GM19193 (cell line): Measurements from ENCODE around the gene CD300C.

Source experiments
- POLR2A ChIP-seq: IDR thresholded peaks from 4 replicates; pipeline ENCODE4 v1.6.1; 2011; ENCODE audit not compliant: insufficient read depth, insufficient read length; ENCODE audit errors: extremely low read depth

Gene CD300C

DNA sequence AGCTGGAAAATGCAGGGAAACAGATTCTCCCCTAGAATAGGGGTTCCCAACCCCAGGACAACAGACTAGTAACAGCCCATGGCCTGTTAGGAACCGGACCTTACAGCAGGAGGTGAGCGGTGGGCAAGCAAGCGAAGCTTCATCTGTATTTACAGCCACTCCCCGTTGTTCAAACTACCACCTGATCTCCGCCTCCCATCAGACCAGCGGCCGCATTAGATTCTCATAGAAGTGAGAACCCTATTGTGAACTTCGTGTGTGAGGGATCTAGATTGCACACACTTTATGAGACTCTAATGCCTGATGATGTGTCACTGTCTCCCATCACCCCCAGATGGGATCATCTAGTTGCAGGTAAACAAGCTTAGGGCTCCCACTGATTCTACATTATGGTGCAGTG is 18.2 kb downstream of the CD300C start:
- TF ChIP-seq POLR2A, result no peak

DNA sequence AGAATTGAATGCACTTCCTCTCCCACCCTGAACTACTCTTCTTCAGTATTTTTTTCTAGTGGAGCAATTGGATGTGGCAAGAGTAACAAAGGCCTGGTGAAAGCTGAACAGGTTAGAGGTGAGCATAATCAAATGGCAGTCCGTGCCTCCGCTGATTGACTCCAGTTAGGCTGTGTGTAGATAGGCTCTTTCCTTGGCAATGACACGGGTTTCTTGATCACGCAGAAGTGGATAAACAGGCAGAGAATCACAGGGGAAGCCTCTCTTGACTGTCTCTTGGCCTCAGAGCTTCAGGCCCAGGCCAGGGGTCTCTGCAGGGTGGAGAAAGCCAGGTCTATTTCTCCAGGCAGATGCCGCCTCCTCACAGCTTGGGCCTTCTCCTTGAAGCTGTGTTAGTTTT is 18.8 kb downstream of the CD300C start:
- no peak for TF ChIP-seq POLR2A

DNA sequence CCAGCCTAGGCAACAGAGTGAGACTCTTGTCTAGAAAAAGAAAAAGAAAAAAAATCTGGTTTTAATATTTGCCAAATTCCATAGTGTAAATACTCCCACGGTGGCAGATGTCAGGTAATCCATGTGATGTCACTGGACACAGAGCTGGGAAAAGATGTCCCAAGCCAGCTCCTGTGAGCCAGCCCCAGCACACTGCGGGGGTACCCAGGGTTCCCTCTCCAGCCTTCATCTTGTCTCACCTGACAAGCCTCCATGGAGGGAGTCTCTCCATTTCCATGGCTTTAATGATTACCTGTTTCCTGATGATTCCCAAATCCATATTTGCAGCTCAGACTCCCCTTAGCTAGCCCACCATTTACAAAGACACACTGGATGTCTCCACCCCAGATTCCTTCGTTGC is 19.2 kb downstream of the CD300C start:
- TF ChIP-seq POLR2A, result no peak

DNA sequence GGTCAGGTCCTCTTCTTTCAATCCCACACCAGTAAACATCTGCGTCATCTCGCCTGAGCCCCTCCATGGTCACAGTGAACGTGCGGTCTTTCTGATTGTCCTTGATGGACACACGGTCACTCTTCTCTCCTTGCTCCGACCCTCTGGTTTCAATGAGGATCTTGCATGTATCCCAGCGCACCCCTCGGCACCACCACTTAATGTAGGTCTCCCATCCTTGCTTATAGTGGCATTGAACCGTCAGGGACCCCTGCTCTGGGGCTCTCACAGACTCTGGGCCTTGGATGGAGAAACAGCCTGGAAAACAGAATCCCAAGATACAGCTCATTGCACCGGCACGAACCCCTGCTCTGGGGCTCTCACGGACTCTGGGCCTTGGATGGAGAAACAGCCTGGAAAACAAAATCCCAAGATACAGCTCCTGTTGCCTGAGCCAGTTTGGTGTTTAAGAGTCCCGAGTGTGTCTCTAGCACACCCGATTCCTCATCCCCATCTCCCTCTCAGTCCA is 20.1 kb downstream of the CD300C start:
- no peak for TF ChIP-seq POLR2A

DNA sequence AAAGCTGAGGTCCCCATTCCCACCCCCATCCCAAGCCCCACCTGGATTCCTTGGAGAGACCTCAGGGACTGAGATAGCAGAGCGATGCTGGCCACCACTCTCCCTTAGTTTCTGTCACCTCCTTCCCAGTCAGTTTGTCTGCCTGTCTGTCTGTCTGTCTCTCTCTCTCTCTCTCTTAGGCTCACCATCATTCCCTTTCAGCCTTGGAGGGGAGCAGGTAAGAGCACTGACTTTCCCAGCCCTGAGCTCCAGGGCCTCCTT is 20.5 kb downstream of the CD300C start:
- no peak for TF ChIP-seq POLR2A

DNA sequence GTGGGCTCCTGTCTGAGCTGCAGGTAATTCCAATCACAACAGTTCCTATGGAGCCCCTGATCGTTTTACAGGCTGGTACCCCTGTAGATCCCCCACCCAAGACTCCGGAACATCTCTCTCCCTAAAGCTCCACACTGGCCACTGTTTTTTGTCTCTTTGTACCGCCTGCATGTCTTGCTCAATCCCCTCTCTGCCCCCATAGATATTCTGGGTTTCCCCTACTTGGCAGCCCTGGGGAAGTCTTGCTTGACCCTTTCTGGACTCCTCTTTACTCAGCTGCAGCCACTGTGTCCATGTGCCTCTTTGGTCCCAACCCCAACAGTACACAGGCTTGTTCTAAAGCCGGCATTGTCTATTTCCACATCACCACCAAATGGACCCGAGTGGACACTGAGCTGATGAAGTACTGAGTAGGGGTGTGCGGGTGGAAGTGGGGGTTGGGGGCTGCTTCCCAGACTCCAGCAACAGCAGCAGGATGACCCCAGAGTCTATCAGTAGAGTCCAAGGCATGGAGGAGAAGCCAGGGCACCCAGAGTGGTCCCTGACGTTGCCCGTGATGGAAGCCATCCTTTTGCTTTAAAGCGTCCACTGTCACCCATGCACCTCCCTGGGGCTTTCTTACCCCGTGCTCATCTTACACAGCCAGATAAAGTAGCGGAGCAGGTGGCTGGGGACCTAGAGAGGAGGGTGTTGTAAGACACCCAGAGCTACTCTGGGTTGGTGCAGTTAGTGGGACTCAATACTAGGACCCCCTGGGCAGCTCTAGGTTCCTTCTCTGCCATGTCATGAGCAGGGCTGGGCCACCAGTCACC is 21.1 kb downstream of the CD300C start:
- no peak for TF ChIP-seq POLR2A

DNA sequence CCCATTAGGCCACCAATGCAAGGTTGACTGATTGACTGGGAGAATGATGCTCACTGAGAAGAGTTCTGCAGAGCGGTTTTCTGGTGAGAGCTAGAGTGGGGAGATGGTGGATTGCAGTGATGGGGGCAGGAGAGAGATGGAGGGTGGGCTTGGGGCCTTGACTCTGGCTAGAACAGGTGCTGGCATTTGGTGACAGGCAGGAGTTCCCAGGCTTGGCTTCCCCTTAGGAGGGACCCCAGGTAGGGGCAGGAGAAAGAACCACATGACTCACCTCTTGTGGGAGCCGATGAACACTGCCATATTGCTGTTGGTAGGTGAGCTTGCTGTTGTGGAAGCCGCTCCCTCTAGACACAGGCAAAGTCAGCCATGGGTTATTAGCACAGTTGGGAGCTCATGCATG is 22.6 kb downstream of the CD300C start:
- TF ChIP-seq POLR2A, result no peak

DNA sequence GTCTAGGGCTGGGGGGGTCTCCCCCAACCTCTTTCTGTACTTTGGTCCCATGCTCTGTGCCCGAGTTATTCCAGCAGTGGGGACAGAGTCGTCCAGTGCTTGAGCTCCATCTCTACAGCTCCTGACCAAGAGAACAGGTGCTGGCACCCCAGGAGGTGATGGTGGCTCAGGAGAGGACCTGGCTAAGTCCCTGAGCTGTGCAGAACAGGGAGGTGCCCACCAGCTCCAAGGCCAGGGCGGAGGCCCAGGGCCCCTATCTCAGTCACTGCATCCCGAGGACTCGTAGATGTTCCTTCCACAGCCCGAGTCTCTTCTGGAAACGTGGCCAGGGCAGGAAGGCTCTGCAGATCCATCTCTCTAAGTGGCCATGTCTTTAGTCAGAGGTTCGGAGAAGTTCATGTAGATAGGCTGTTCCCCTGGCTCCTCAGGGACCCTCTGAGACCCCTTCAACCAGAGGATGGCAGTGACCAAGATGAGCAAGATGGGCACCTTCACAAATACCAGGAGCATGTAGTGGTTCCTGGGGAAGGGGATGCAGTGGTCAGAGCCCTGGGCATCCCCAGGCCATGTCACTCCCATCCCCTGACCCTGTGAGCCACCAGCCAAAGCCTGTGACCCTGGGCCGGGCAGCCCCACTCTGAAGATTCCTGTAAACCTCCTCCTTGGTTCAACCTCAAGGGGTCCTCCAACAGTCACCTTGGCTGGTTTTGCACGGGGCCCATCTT is 23.4 kb downstream of the CD300C start:
- TF ChIP-seq POLR2A, result no peak

DNA sequence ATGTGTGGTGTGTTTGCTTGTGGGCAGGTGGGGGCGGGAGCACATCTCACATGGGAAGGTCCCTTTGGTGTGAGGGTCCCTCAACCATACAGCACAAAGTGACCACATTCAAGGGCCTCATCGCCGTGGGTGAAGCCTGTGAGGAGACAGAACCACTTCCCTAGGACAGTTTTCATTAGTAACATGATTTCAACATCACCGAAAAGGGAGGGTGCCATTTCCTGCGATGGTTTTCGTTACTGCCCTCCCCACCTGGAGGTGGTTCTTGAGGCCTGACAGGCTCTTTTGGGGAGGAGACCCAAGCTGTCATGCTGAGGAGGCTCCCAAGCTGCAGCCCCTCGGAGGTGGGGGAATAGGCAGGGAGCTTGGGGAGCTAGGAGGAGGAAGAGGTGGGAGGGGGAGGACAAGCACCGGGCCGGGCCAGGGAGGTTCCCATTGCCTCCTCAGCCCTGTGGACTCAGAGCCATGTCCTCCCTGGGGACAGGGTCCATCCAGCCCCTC is 24.2 kb downstream of the CD300C start:
- TF ChIP-seq POLR2A, result no peak

DNA sequence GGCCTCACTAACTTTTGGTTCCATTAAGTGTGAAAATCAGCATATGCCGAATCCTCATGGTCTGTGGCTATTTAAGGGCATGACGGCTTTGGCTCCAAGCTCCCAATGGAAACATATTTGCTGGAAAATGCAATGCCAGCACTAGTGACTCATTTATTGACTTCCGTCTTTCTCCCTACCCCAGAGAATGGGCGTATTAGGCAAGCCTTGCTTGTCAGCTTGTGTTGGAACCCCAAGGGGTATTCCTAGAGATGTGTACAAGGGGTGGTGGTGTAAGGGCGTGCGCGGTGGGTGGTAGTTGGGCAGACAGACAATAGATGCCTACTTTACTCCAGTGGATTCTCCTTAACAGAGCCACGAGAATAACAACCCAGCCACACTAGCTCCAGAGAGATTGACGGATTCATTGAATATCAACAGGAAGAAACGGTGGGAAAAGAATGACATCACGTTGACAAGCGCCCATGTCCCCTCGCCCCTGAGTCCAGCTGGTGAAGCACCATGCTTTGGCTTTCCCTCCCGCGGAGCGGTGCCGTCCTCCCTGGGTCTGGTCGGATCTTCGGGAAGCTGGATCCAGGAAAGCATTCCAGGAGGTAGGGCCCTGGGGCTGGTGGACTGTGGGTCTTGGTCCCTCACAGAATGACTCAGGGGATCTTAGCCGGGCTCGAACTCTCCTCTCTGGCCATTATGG is 25.0 kb downstream of the CD300C start:
- TF ChIP-seq POLR2A, result no peak

DNA sequence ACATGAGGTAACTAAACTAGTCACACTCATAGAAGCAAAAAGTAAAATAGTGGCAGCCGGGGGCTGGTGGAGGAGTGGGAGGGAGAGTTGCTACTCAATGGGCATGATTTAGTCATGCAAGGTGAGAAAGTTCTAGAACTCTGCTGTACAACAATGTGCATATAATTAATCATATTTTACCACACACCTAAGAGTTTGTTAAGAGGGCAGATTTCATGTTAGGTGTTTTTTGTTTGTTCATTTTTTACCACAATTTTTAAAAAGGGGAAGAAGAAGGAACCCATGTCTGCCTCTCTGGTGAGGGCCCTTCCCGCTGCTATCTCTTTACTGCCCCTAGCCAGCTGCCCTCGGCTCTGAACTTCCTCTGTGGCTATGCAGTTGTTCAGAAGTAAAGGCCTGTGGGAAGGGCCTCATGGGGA is 25.9 kb downstream of the CD300C start:
- no peak for TF ChIP-seq POLR2A

DNA sequence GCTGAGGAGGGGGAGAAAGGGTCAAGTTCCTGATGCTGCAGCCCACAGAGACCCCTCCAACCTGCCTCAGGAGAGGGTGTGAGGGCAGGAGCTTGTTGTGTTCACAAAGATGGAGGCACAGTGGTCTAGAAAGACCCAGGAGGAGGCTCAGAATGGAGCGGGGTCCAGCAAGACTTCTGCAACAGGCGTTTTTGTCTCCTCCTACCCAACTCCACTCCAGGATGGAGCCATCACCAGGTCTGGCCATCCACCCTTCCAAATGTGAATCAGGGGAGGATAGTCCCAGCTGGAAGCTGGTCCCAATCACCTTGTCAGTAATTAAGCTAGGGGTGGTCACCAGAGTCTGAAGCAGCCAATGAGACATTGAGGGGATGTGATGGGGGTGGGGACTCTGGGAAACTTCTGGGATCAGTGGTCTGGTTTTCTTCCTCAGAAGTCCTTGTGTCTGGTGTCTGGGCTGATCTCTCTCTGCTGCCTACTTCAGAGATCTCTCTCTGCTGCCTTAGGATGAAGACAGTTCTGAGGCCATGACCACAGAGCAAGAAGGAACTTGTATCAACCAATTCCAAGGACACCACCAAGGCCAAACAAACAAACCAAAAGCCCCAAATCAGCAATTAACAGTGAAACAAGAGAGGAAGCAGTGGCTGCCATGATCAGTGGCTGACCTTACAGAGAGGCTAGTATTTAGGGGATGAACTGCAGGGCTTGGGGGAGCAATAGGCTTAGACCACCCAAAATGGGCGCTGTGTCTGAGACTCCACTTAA is 29.2 kb downstream of the CD300C start:
- no peak for TF ChIP-seq POLR2A

DNA sequence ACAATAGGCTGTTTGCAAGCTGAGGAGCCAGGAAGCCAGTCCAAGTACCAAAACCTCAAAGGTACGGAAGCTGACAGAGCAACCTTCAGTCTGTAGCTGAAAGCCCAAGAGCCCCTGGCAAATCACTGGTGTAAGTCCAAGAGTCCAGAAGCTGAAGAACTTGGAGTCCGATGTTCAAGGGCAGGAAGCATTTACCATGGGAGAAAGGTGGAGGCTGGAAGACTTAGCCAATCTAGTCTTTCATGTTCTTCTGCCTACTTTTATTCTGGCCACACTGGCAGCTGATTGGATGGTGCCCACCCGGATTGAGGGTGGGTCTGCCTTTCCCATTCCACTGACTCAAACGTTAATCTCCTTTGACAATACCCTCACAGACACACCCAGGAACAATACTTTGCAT is 30.0 kb downstream of the CD300C start:
- no peak for TF ChIP-seq POLR2A

DNA sequence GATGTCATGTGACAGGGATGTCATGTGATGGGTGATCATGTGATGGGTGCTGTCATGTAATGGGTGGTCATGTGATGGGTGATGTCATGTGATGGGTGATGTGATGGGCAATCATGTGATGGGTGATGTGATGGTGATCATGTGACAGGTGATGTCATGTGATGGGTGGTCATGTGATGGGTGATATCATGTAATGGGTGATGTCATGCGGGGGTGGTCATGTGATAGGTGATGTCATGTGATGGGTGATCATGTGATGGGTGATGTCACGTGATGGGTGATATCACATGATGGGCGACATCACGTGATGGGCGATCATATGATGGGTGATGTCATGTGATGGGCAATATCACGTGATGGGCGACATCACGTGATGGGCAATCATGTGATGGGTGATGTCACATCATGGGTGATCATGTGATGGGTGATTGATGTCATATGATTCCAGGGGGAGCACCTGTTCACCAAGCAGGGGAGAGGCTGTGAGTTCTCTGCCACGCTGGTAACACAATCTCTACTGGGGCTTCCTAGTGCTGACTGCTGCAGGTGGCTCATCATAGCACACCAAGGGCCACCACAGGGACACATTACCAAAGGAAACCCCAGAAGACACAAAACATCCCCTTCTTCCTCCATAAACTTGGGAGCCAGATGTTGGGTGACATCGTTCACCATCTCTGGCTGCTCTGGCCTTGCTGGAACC is 31.1 kb downstream of the CD300C start:
- TF ChIP-seq POLR2A, result no peak
